Measurements from ENCODE around the gene MRPL2. TPM values are rescaled to one million over a fixed set of nuclear protein-coding genes. Genes with fewer than 3 reads are reported as not detected.

The MRPL2 gene
- polyA plus RNA-seq, 1 experiment = 19.3 TPM

- POLR2A ChIA-PET = interaction anchor here (0.5 kb wide), 1 partner anchor 12 kb away, joined by 5 read pairs; no protein-coding TSS in a partner anchor
- Histone ChIP-seq H3K4me3 (ENCODE audit: low read depth, low read length) (no peak overlapping the region), H3K9me3 (ENCODE audit: control insufficient read depth, insufficient read depth, low read length) (no peaks in the 10 kb centered on the region), H3K27ac (ENCODE audit: low read depth, low read length) (no peak overlapping the region), H3K27me3 (ENCODE audit: control insufficient read depth, insufficient read depth, low read length) (no peaks in the 10 kb centered on the region)
- TF ChIP-seq CTCF (IDR thresholded peaks at IDR 0.05; ENCODE audit: low read depth, low read length) = no peak
- DNase-seq (ENCODE audit: low read depth, low spot score) = no peak
- CTCF ChIA-PET = interaction anchor here (1.3 kb wide), 1 partner anchor 24 kb away, joined by 5 read pairs; no protein-coding TSS in a partner anchor
Measured at GRCh38 chr6:43101497-43101896, 42.3 kb upstream of the MRPL2 start.

GRCh38 chr6:43097502-43097901 is 38.3 kb upstream of the MRPL2 start:
- TF ChIP-seq CTCF (IDR thresholded peaks at IDR 0.05; ENCODE audit: low read depth, low read length) = no peak
- H3K27ac ChIP-seq (ENCODE audit: low read depth, low read length) = peak overlapping the region; percentile 22
- ChIA-PET POLR2A (interaction anchor here (1.0 to 1.5 kb wide), 3 partner anchors 22 to 44 kb away, joined by 4 to 21 read pairs (median 10); partner anchors contain the start of genes CUL7 and PTK7), CTCF (interaction anchor here (0.9 to 2.0 kb wide), 3 partner anchors 10 to 47 kb away, joined by 3 to 7 read pairs (median 5); no protein-coding TSS in a partner anchor)
- DNase-seq (ENCODE audit: low read depth, low spot score) = no peak
- H3K9me3 ChIP-seq (ENCODE audit: control insufficient read depth, insufficient read depth, low read length) = no peaks in the 10 kb centered on the region
- H3K27me3 ChIP-seq (ENCODE audit: control insufficient read depth, insufficient read depth, low read length) = no peaks in the 10 kb centered on the region
- H3K4me3 ChIP-seq (ENCODE audit: low read depth, low read length) = no peak overlapping the region

- DNase-seq (ENCODE audit: low read depth, low spot score) = no peak
- ChIA-PET CTCF (interaction anchor here (0.9 to 2.0 kb wide), 4 partner anchors 9 to 47 kb away, joined by 3 to 7 read pairs (median 6); no protein-coding TSS in a partner anchor), POLR2A (interaction anchor here (0.7 to 2.0 kb wide), 9 partner anchors 10 to 208 kb away, joined by 3 to 21 read pairs (median 5); partner anchors contain the start of genes CUL7, CUL9 and PTK7)
- TF ChIP-seq CTCF (IDR thresholded peaks at IDR 0.05; ENCODE audit: low read depth, low read length) = 0 out of 2 replicates have a peak, but pooled peaks have one; percentile 12
- Histone ChIP-seq H3K27me3 (ENCODE audit: control insufficient read depth, insufficient read depth, low read length) (no peaks in the 10 kb centered on the region), H3K4me3 (ENCODE audit: low read depth, low read length) (no peak overlapping the region), H3K9me3 (ENCODE audit: control insufficient read depth, insufficient read depth, low read length) (no peaks in the 10 kb centered on the region), H3K27ac (ENCODE audit: low read depth, low read length) (peak overlapping the region; percentile 88)
Measured at GRCh38 chr6:43097098-43097489, 37.9 kb upstream of the MRPL2 start.

GRCh38 chr6:43096451-43097097 is 37.3 kb upstream of the MRPL2 start:
- no peaks in the 10 kb centered on the region for H3K27me3 ChIP-seq (ENCODE audit: control insufficient read depth, insufficient read depth, low read length)
- ChIA-PET CTCF (interaction anchor here (1.0 to 2.0 kb wide), 3 partner anchors 18 to 48 kb away, joined by 4 to 7 read pairs (median 7); no protein-coding TSS in a partner anchor), POLR2A (interaction anchor here (0.7 to 2.0 kb wide), 9 partner anchors 10 to 207 kb away, joined by 3 to 21 read pairs (median 5); partner anchors contain the start of genes CUL7, CUL9 and PTK7)
- no peak for TF ChIP-seq CTCF (IDR thresholded peaks at IDR 0.05; ENCODE audit: low read depth, low read length)
- DNase-seq (ENCODE audit: low read depth, low spot score) = no peak
- no peaks in the 10 kb centered on the region for H3K9me3 ChIP-seq (ENCODE audit: control insufficient read depth, insufficient read depth, low read length)
- peak overlapping the region; percentile 88 for H3K27ac ChIP-seq (ENCODE audit: low read depth, low read length)
- H3K4me3 ChIP-seq (ENCODE audit: low read depth, low read length) = peak overlapping the region; percentile 31; the same call in 1 of the 2 replicates

- no peaks in the 10 kb centered on the region for H3K27me3 ChIP-seq (ENCODE audit: control insufficient read depth, insufficient read depth, low read length)
- TF ChIP-seq CTCF (IDR thresholded peaks at IDR 0.05; ENCODE audit: low read depth, low read length) = no peak
- CTCF ChIA-PET = interaction anchor here (1.0 to 2.0 kb wide), 3 partner anchors 17 to 48 kb away, joined by 4 to 7 read pairs (median 7); no protein-coding TSS in a partner anchor
- no peak for DNase-seq (ENCODE audit: low read depth, low spot score)
- H3K4me3 ChIP-seq (ENCODE audit: low read depth, low read length) = no peak overlapping the region; the same call in 1 of the 2 replicates
- H3K9me3 ChIP-seq (ENCODE audit: control insufficient read depth, insufficient read depth, low read length) = no peaks in the 10 kb centered on the region
- POLR2A ChIA-PET = interaction anchor here (1.1 to 2.0 kb wide), 3 partner anchors 17 to 25 kb away, joined by 5 to 21 read pairs (median 8); partner anchors contain the start of gene PTK7
- H3K27ac ChIP-seq (ENCODE audit: low read depth, low read length) = peak overlapping the region; percentile 88
Measured at GRCh38 chr6:43095939-43096338, 36.7 kb upstream of the MRPL2 start.
